HEK293 (cell line): Measurements from ENCODE around the gene FHIT.

ENCODE experiments used
- CTCF ChIA-PET: fragments of 350-600 bp; formaldehyde crosslinking; extraction: SDS; loops from one replicate; lab custom pipeline; 2021; ENCODE audit warnings: antibody characterized with exemption; lab: Yijun Ruan, JAX
- POLR2A ChIA-PET: fragments of 300-600 bp; formaldehyde crosslinking; extraction: SDS; loops from one replicate; lab custom pipeline; 2020; ENCODE audit warnings: antibody characterized with exemption, inconsistent platforms; lab: Yijun Ruan, JAX
- H3K27ac ChIP-seq: fragments of 200-500 bp; sonication (Bioruptor generic); 2 replicates; pipeline ENCODE4 v1.5.1; 2014; ENCODE audit warnings: low read depth, low read length, control low read depth, inconsistent platforms; ENCODE audit errors: extremely low read depth
- H3K36me3 ChIP-seq, 2 experiments: fragments of 200-500 bp in 1 of 2; sonication (Bioruptor generic) in 1 of 2; 1 replicate in 1 of 2; 2 replicates in 1 of 2; pipeline ENCODE4 v1.5.1; 2014 to 2017; ENCODE audit warnings: inconsistent platforms in 2 of 2, low read length in 2 of 2; ENCODE audit not compliant: control insufficient read depth in 2 of 2, insufficient read depth in 1 of 2
- H3K4me1 ChIP-seq: fragments of 200-500 bp; sonication (Bioruptor generic); 2 replicates; pipeline ENCODE4 v1.5.1; 2014; ENCODE audit warnings: mild to moderate bottlenecking, low read length, inconsistent platforms; ENCODE audit not compliant: control insufficient read depth, insufficient read depth
- H3K4me3 ChIP-seq: 2 replicates; pipeline ENCODE4 v1.5.1; 2011; ENCODE audit warnings: low read depth, mild to moderate bottlenecking, control low read depth, low read length, moderate library complexity
- H3K9me3 ChIP-seq: fragments of 200-500 bp; sonication (Bioruptor generic); 2 replicates; pipeline ENCODE4 v1.5.1; 2014; ENCODE audit warnings: low read depth, low read length, inconsistent platforms; ENCODE audit not compliant: control insufficient read depth, insufficient read depth
- BCL11A ChIP-seq: fragments of 450-650 bp; formaldehyde crosslinking; IDR thresholded peaks from 2 replicates; pipeline ENCODE4 v1.5.1; 2016; ENCODE audit warnings: low read depth, missing biosample characterization, missing genetic modification characterization
- HOXC10 ChIP-seq: sonication (generic); formaldehyde crosslinking; IDR thresholded peaks from 2 replicates; pipeline ENCODE4 v1.8.1; 2023; ENCODE audit warnings: mild to moderate bottlenecking, missing genetic modification reagents
- MYNN ChIP-seq: fragments of 450-650 bp; formaldehyde crosslinking; IDR thresholded peaks from 2 replicates; pipeline ENCODE4 v1.5.1; 2016; ENCODE audit warnings: missing biosample characterization, missing genetic modification characterization, borderline replicate concordance
- MZF1 ChIP-seq: fragments of 450-650 bp; formaldehyde crosslinking; IDR thresholded peaks from 2 replicates; pipeline ENCODE4 v1.5.1; 2017; ENCODE audit warnings: missing biosample characterization, missing genetic modification characterization, borderline replicate concordance
- PRDM1 ChIP-seq: fragments of 450-650 bp; formaldehyde crosslinking; IDR thresholded peaks from 2 replicates; pipeline ENCODE4; 2016; ENCODE audit warnings: missing biosample characterization, missing genetic modification characterization
- RBAK ChIP-seq: fragments of 450-650 bp; formaldehyde crosslinking; IDR thresholded peaks from 2 replicates; pipeline ENCODE4 v1.5.1; 2016; ENCODE audit warnings: missing biosample characterization, missing genetic modification characterization
- REPIN1 ChIP-seq: fragments of 450-650 bp; formaldehyde crosslinking; IDR thresholded peaks from 2 replicates; pipeline ENCODE4 v1.5.1; 2017; ENCODE audit warnings: missing biosample characterization, missing genetic modification characterization, low read depth
- SCRT1 ChIP-seq: fragments of 450-650 bp; formaldehyde crosslinking; IDR thresholded peaks from 2 replicates; pipeline ENCODE4 v1.5.1; 2016; ENCODE audit warnings: missing biosample characterization, missing genetic modification characterization, borderline replicate concordance
- SETDB1 ChIP-seq: IDR thresholded peaks from one replicate; pipeline ENCODE4 v1.6.1; 2017; ENCODE audit warnings: mild to moderate bottlenecking, low read length, moderate library complexity, mixed read lengths; ENCODE audit not compliant: insufficient read length
- SP3 ChIP-seq: fragments of 450-650 bp; formaldehyde crosslinking; IDR thresholded peaks from 2 replicates; pipeline ENCODE4 v1.5.1; 2016; ENCODE audit warnings: missing biosample characterization, missing genetic modification characterization
- ZBTB49 ChIP-seq: fragments of 450-650 bp; formaldehyde crosslinking; IDR thresholded peaks from 2 replicates; pipeline ENCODE4 v1.5.1; 2016; ENCODE audit warnings: missing biosample characterization, missing genetic modification characterization, low read depth
- ZBTB6 ChIP-seq: fragments of 450-650 bp; formaldehyde crosslinking; IDR thresholded peaks from 2 replicates; pipeline ENCODE4 v1.5.1; 2017; ENCODE audit warnings: missing biosample characterization, missing genetic modification characterization
- ZNF174 ChIP-seq: fragments of 450-650 bp; formaldehyde crosslinking; IDR thresholded peaks from 2 replicates; pipeline ENCODE4 v1.5.0; 2017; ENCODE audit warnings: missing biosample characterization, mild to moderate bottlenecking, missing genetic modification characterization
- ZNF202 ChIP-seq: fragments of 450-650 bp; formaldehyde crosslinking; IDR thresholded peaks from 2 replicates; pipeline ENCODE4 v1.5.1; 2016; ENCODE audit warnings: missing biosample characterization, missing genetic modification characterization, borderline replicate concordance
- ZNF366 ChIP-seq: fragments of 450-650 bp; formaldehyde crosslinking; conservative IDR thresholded peaks from 2 replicates; pipeline ENCODE4 v1.5.1; 2016; ENCODE audit warnings: missing biosample characterization, missing genetic modification characterization
- ZNF529 ChIP-seq: fragments of 450-650 bp; formaldehyde crosslinking; IDR thresholded peaks from 2 replicates; pipeline ENCODE4 v1.5.1; 2017; ENCODE audit warnings: missing genetic modification characterization, missing biosample characterization; ENCODE audit not compliant: insufficient replicate concordance
- ZNF558 ChIP-seq: fragments of 450-650 bp; formaldehyde crosslinking; IDR thresholded peaks from 2 replicates; pipeline ENCODE4 v1.5.1; 2016; ENCODE audit warnings: missing biosample characterization, missing genetic modification characterization
- ZNF654 ChIP-seq: fragments of 450-650 bp; formaldehyde crosslinking; IDR thresholded peaks from 2 replicates; pipeline ENCODE4 v1.5.1; 2016; ENCODE audit warnings: low read depth, missing biosample characterization, missing genetic modification characterization
- ZNF677 ChIP-seq: fragments of 450-650 bp; IDR thresholded peaks from 2 replicates; pipeline ENCODE4 v1.5.0; 2018; ENCODE audit warnings: missing biosample characterization, mild to moderate bottlenecking, missing genetic modification characterization, moderate library complexity
- ZNF692 ChIP-seq: fragments of 450-650 bp; formaldehyde crosslinking; IDR thresholded peaks from 2 replicates; pipeline ENCODE4 v1.5.1; 2016; ENCODE audit warnings: missing biosample characterization, missing genetic modification characterization
- ZNF76 ChIP-seq: fragments of 450-650 bp; formaldehyde crosslinking; IDR thresholded peaks from 2 replicates; pipeline ENCODE4; 2016; ENCODE audit warnings: low read depth, missing biosample characterization, missing genetic modification characterization, borderline replicate concordance

Gene FHIT

GRCh38 chr3:59997583-59997982 is 1253.7 kb downstream of the FHIT start:
- no peaks in the 10 kb centered on the region for H3K4me1 ChIP-seq
- H3K4me3 ChIP-seq: no peak overlapping the region
- no peaks in the 10 kb centered on the region for H3K36me3 ChIP-seq
- CTCF ChIA-PET: no interaction called here
- POLR2A ChIA-PET: no interaction called here
- no peak for TF ChIP-seq BCL11A (tag by site-specific recombination)
- TF ChIP-seq SP3: no peak
- no peak for TF ChIP-seq ZNF366
- TF ChIP-seq, all 188 proteins: peak for 0
- no peaks in the 10 kb centered on the region for H3K9me3 ChIP-seq
- H3K27ac ChIP-seq: no peak overlapping the region

GRCh38 chr3:59996056-59996455 is 1255.2 kb downstream of the FHIT start:
- POLR2A ChIA-PET: no interaction called here
- H3K36me3 ChIP-seq: no peaks in the 10 kb centered on the region
- no peaks in the 10 kb centered on the region for H3K4me1 ChIP-seq
- CTCF ChIA-PET: no interaction called here
- H3K9me3 ChIP-seq: no peaks in the 10 kb centered on the region
- no peak for TF ChIP-seq ZBTB49 (tag by site-specific recombination)
- no peak for TF ChIP-seq ZNF558 (tag by site-specific recombination)
- no peak for TF ChIP-seq ZNF692 (tag by site-specific recombination)
- no peak for TF ChIP-seq ZBTB6 (tag by site-specific recombination)
- no peak for TF ChIP-seq ZNF76 (tag by site-specific recombination)
- TF ChIP-seq MYNN (tag by site-specific recombination): no peak
- TF ChIP-seq ZNF677 (tag by site-specific recombination): no peak
- TF ChIP-seq ZNF174 (tag by site-specific recombination): no peak
- TF ChIP-seq HOXC10 (CRISPR knock-in tag): no peak
- TF ChIP-seq, all 188 proteins: peak for 0
- H3K4me3 ChIP-seq: no peak overlapping the region
- no peak overlapping the region for H3K27ac ChIP-seq

- no peaks in the 10 kb centered on the region for H3K9me3 ChIP-seq
- H3K36me3 ChIP-seq: no peaks in the 10 kb centered on the region
- no peak overlapping the region for H3K4me3 ChIP-seq
- H3K4me1 ChIP-seq: no peaks in the 10 kb centered on the region
- TF ChIP-seq SETDB1 (no peak), ZNF529 (no peak), RBAK (tag by site-specific recombination) (no peak), ZNF654 (tag by site-specific recombination) (no peak), MZF1 (no peak), ZNF202 (tag by site-specific recombination) (no peak), SCRT1 (no peak), PRDM1 (tag by site-specific recombination) (no peak), REPIN1 (tag by site-specific recombination) (no peak)
- POLR2A ChIA-PET: no interaction called here
- CTCF ChIA-PET: interaction anchor here (0.6 kb wide), 1 partner anchor 981 kb away, joined by 3 read pairs; no protein-coding TSS in a partner anchor
- no peak overlapping the region for H3K27ac ChIP-seq
These were observed 1255.7 kb downstream of the FHIT start for GRCh38 chr3:59995563-59995962.
